GM12873 (cell line): ENCODE data around the gene ADAM10.

Experiments used
- TF ChIP-seq, protein P1 (sequence below): IDR thresholded peaks from 2 replicates; pipeline ENCODE4 v1.5.1; 2012; ENCODE audit warnings: low read depth, mild to moderate bottlenecking, moderate library complexity, low read length, control low read depth; ENCODE audit not compliant: insufficient read depth; ENCODE audit errors: missing control alignments

The ADAM10 gene

GRCh38 chr15:58732625-58733363, 16.7 kb downstream of the ADAM10 start:
- TF ChIP-seq, protein P1, sequence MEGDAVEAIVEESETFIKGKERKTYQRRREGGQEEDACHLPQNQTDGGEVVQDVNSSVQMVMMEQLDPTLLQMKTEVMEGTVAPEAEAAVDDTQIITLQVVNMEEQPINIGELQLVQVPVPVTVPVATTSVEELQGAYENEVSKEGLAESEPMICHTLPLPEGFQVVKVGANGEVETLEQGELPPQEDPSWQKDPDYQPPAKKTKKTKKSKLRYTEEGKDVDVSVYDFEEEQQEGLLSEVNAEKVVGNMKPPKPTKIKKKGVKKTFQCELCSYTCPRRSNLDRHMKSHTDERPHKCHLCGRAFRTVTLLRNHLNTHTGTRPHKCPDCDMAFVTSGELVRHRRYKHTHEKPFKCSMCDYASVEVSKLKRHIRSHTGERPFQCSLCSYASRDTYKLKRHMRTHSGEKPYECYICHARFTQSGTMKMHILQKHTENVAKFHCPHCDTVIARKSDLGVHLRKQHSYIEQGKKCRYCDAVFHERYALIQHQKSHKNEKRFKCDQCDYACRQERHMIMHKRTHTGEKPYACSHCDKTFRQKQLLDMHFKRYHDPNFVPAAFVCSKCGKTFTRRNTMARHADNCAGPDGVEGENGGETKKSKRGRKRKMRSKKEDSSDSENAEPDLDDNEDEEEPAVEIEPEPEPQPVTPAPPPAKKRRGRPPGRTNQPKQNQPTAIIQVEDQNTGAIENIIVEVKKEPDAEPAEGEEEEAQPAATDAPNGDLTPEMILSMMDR, result no peak

DNA sequence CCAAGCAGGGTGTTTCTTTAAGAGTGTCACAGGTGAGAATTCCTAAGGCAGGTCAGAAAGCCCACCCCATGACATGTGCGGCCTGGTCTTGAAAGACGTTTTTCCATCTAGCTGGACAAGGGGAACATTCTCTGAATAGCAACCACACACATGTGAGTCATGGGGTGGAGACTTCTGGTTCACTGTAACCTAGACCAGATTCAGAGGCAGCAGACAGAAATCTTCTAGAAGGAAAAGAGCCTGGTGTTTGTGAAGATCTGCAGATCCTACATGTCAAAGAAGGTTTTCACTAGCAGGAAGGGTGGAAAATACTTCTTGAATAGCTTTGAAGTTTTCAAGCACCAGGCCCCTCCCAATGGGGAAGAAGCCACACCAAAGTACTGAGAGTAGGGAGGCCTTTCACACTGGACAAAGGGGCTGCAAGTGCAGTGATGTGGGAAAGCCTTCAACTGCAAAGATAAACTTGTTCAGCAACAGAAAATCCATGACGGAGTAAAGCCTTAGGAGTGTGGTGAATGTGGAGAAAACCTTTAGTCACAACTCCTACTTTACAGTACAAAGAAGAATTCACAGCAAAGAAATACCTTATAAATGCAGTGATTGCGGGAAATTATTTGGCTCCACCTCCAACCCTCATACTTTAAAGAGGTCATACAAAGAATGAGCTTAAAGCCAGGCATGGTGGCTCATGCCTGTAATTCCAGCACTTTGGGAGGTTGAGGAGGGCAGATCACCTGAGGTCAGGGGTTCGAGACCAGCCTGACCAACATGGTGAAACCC, 17.6 kb downstream of the ADAM10 start:
- TF ChIP-seq, protein P1, result no peak

DNA sequence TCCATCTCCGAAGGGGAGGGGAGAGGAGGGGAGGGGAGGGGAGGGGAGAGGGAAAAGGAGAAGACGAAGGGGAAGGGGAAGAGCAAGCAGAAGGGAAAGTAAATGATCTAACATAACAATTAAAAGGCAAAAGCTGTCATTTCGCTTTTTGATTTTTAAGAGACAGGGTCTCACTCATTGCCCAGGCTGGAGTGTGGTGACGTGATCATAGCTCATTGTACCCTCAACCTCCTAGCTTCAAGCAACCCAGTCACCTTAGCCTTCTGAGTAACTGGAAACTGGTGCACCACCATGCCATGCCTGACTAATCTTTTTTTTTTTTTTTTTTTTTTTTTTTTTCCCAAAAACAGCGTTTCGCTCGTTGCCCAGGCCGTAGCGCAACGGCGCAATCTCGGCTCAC, 22.6 kb downstream of the ADAM10 start:
- TF ChIP-seq, protein P1, result no peak

DNA sequence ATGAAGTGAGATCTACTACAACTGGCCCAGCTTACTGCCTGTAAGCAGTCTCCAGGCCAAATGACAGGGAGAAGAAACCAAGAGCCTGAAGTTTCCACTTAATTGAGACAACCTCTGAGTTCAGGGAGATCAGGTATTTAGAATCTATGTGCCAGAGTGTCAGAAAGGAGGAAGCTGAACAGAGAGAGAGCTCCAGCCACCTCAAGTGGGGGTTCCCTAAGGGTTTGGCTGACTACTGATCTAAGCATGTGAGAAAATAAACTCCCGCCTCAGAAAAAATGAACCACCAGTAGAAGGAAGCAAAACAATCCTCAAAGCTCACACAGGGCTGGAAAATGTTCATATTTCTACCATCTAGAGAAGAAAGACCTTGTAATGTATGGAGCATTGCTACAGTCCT, 25.0 kb downstream of the ADAM10 start:
- TF ChIP-seq, protein P1, result no peak

DNA sequence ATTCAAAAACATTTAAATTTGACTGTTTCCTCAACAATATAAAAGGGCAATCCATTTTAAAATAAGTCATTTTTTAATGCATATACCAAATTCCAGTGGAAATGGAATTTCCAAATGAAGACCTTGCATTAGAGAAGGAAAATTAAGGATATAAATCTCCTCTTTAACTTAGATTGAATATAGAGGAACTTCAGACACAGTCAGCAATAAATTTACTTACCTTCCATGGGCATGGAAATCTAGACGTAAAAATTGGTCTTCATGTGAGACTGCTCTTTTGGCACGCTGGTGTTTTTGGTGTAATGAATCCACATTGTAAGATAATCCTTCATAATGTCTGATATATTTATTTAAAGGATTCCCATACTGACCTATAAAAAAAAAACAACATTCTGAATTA, 32.1 kb downstream of the ADAM10 start:
- TF ChIP-seq, protein P1, result no peak

DNA sequence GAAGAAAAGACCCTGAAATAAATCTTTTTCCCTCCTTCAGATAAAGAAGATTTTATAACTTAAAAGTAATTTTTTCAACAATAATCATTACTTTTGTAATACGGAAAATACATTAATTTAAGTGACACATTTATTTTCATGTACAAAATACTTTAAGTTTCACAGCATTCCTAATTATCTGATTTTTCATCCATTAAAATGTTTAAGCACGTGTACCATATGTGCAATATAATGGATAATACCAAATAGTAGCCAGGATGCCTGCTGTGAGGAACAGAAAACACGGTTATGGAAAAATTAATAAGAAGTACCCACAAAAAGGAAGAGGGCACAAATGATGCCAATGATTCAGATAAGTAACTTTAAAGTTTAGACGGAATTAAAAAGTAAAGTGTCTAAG, 33.5 kb downstream of the ADAM10 start:
- TF ChIP-seq, protein P1, result no peak

DNA sequence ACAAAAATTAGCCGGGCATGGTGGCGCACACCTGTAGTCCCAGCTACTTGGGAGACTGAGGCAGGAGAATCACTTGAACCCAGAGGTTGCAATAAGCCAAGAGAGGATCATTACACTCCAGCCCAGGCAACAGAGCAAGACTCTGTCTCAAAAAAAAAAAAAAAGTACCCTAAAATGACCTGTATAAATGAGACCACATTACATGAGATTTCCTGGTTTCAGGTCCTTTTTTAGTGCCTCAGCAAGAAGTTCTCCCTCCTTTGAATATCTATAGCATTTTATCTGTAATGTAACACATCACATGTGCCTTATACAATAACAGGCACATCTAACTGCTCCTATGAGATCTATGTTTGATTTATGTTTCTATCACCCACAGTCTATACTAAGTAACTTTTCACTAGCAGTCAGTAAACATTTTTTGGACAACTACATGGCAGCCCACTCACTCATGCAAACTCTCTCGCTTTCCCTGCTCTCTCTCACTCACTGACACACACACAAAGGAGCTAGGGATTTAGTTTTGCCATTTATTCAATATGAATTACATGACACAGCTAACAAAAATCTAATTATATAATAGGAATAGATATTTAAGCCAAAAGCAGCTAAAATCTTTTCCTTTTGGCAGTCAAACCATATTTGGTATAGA, 34.1 kb downstream of the ADAM10 start:
- TF ChIP-seq, protein P1, result no peak
